Naive thymus-derived CD4-positive, alpha-beta T cell (primary cell): ENCODE measurements around the gene RBBP9. TPM values are rescaled to one million over a fixed set of nuclear protein-coding genes. Genes with fewer than 3 reads are reported as not detected.

ENCODE experiments used
- ATAC-seq: fragments of 150-1000 bp; cut with Tn5 transposase; 2 replicates; pipeline ENCODE4 v1.10.0; 2021; ENCODE audit warnings: mild to moderate bottlenecking, moderate library complexity
- CTCF ChIA-PET: fragments of 350-600 bp; sonication (Branson Sonifier 250); formaldehyde crosslinking; loops from one replicate; lab custom pipeline; 2021; ENCODE audit warnings: antibody characterized with exemption; lab: Charles Lee
- POLR2A ChIA-PET: fragments of 350-600 bp; sonication (Branson Sonifier 250); formaldehyde crosslinking; loops from one replicate; lab custom pipeline; 2021; ENCODE audit warnings: antibody characterized with exemption, inconsistent platforms; lab: Charles Lee
- DNase-seq, 9 donors: peaks; one replicate each; pipeline versions ENCODE4 v3.0.0 to v3.0.0-alpha.2; 2020 to 2022; ENCODE audit warnings: mixed read lengths in 1 of 9
- H3K27ac ChIP-seq: one replicate; pipeline ENCODE4 v1.7.0; 2013; ENCODE audit warnings: mild to moderate bottlenecking, low read depth, low read length, moderate library complexity
- H3K27me3 ChIP-seq, 2 donors: one replicate each; pipeline ENCODE4 v1.7.0; 2013; ENCODE audit warnings: low read length in 2 of 2, mild to moderate bottlenecking in 2 of 2, moderate library complexity in 2 of 2; ENCODE audit not compliant: control insufficient read depth in 2 of 2, insufficient read depth in 2 of 2
- H3K36me3 ChIP-seq, 3 experiments: 1 replicate in 2 of 3; 2 replicates in 1 of 3; pipeline ENCODE4 v1.7.0; 2013; ENCODE audit warnings: low read length in 3 of 3, mild to moderate bottlenecking in 3 of 3, moderate library complexity in 1 of 3; ENCODE audit not compliant: insufficient read depth in 3 of 3, control insufficient read depth in 2 of 3
- H3K4me1 ChIP-seq, 2 donors: one replicate each; pipeline ENCODE4 v1.7.0; 2013; ENCODE audit warnings: low read length in 2 of 2, mild to moderate bottlenecking in 2 of 2, moderate library complexity in 1 of 2; ENCODE audit not compliant: control insufficient read depth in 2 of 2, insufficient read depth in 2 of 2
- H3K4me3 ChIP-seq: 2 replicates; pipeline ENCODE4 v1.7.0; 2013; ENCODE audit warnings: mild to moderate bottlenecking, low read length
- H3K9me3 ChIP-seq, 3 experiments: 1 replicate in 2 of 3; 2 replicates in 1 of 3; pipeline ENCODE4 v1.7.0; 2013; ENCODE audit warnings: low read length in 3 of 3; ENCODE audit not compliant: control insufficient read depth in 2 of 3
- H3K27ac Mint-ChIP-seq, 9 donors: one replicate each; pipeline ENCODE4 v1.8.0; 2020 to 2022; ENCODE audit warnings: mixed read lengths in 9 of 9, mild to moderate bottlenecking in 8 of 9, moderate library complexity in 5 of 9, inconsistent platforms in 2 of 9
- H3K27me3 Mint-ChIP-seq, 5 donors: one replicate each; pipeline ENCODE4 v1.8.0; 2021 to 2022; ENCODE audit warnings: mixed read lengths in 5 of 5, mild to moderate bottlenecking in 1 of 5
- H3K36me3 Mint-ChIP-seq, 5 donors: one replicate each; pipeline ENCODE4 v1.8.0; 2020 to 2022; ENCODE audit warnings: mixed read lengths in 5 of 5, mild to moderate bottlenecking in 3 of 5, inconsistent platforms in 1 of 5
- H3K4me1 Mint-ChIP-seq, 7 donors: one replicate each; pipeline ENCODE4 v1.8.0; 2020 to 2022; ENCODE audit warnings: mixed read lengths in 7 of 7, mild to moderate bottlenecking in 3 of 7, inconsistent platforms in 1 of 7
- H3K4me3 Mint-ChIP-seq, 10 donors: one replicate each; pipeline ENCODE4 v1.8.0; 2020 to 2022; ENCODE audit warnings: mild to moderate bottlenecking in 10 of 10, mixed read lengths in 10 of 10, moderate library complexity in 6 of 10, inconsistent platforms in 2 of 10
- H3K9me3 Mint-ChIP-seq, 11 donors: one replicate each; pipeline ENCODE4 v1.8.0; 2020 to 2022; ENCODE audit warnings: mixed read lengths in 11 of 11, mild to moderate bottlenecking in 4 of 11, inconsistent platforms in 1 of 11, moderate library complexity in 1 of 11
- intact Hi-C, 2 donors: fragments of 100-400 bp; cut with micrococcal nuclease; formaldehyde crosslinking; loops; one replicate each; pipeline ENCODE4 v1.15.1; 2023
- microRNA-seq: library from miRNA; unstranded; fragments of <30 nt; microRNA quantifications from one replicate; pipeline ENCODE4 v1.2.0, GENCODE V29; 2022; ENCODE audit warnings: borderline microRNAs expressed
- polyA plus RNA-seq, 2 donors: library from polyadenylated mRNA; unstranded; fragments of 300-500 nt; fragmentation: Illumina TruSeq; gene quantifications; one replicate each; pipeline ENCODE4 v1.2.3, GENCODE V29; 2021
- total RNA-seq, 6 experiments: library from RNA in 5 of 6; stranded (reverse) in 5 of 6; gene quantifications; 1 replicate in 5 of 6; 2 replicates in 1 of 6; pipeline ENCODE4 v1.2.3 and lab custom pipeline; 2021 to 2026

Gene RBBP9
- total and polyA plus RNA-seq, 7 experiments from 2014 or later = 4.9 to 16.4 (median 6.9) TPM

DNA sequence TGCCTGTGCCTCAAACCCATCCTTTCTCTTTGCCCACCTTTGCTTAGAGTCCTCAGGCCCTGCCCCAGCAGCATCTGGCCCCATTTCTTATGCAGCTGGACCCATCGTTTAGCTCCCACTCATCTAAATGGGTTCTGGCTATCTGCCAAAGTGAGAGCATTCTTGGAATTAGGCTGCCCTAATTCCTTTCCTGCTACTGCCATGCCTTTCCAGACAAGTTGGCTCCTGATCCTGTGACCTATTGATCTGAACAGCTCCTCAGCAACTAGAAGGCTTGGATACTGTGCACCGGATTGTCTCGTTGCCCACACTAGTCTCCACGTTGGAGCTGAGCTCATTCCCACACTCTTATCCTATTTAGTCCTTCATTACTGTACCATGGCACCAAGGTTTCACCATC is 53.1 kb downstream of the RBBP9 start:
- peaks cover 0 to 6% (median 4%) of the 10 kb centered on the region in 5 donors for H3K36me3 Mint-ChIP-seq
- intact Hi-C loops = no loop called here

DNA sequence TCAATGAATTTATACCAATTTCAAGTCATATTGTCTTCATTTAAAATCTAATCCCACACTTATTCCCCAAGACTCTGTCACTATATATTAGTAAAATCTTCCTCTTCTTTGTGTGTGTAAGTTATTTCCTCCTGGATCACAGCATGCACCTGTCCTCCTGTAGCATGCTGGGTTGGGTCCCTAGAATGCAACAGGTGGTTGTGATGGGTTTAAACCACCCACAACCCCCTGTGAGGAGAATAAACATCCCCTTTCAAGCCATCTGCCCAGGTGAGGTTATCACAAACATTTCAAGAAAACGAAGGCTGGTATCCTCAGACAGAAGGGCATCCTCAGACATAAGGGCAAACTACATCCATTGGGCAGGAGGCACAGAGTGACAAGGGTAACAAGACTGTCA is 56.6 kb downstream of the RBBP9 start:
- no peak overlapping the region for H3K27ac Mint-ChIP-seq
- POLR2A ChIA-PET = no interaction called here
- H3K27me3 Mint-ChIP-seq = no peaks in the 10 kb centered on the region
- CTCF ChIA-PET = no interaction called here
- H3K27ac ChIP-seq = no peak overlapping the region
- H3K9me3 Mint-ChIP-seq = no peaks in the 10 kb centered on the region
- peaks cover 0 to 3% (median 0%) of the 10 kb centered on the region in 5 donors for H3K36me3 Mint-ChIP-seq
- H3K9me3 ChIP-seq = no peaks in the 10 kb centered on the region
- H3K27me3 ChIP-seq = no peaks in the 10 kb centered on the region
- DNase-seq (no peak), ATAC-seq (no peak)
- peaks cover 0 to 1% (median 0%) of the 10 kb centered on the region in 7 donors for H3K4me1 Mint-ChIP-seq
- no peaks in the 10 kb centered on the region for H3K4me1 ChIP-seq
- H3K4me3 ChIP-seq = no peak overlapping the region
- no peaks in the 10 kb centered on the region for H3K36me3 ChIP-seq
- H3K4me3 Mint-ChIP-seq = no peak overlapping the region
- intact Hi-C loops = no loop called here

More for the DNA sequence above, 53.1 kb downstream of the RBBP9 start:
- no peaks in the 10 kb centered on the region for H3K4me1 ChIP-seq
- no peaks in the 10 kb centered on the region for H3K9me3 Mint-ChIP-seq
- no peak overlapping the region for H3K4me3 Mint-ChIP-seq
- ChIA-PET POLR2A (no interaction called here), CTCF (no interaction called here)
- H3K27me3 ChIP-seq = no peaks in the 10 kb centered on the region
- ATAC-seq (no peak), DNase-seq (no peak)
- H3K27me3 Mint-ChIP-seq = no peaks in the 10 kb centered on the region
- no peaks in the 10 kb centered on the region for H3K36me3 ChIP-seq
- no peak overlapping the region for H3K4me3 ChIP-seq
- no peaks in the 10 kb centered on the region for H3K4me1 Mint-ChIP-seq
- H3K27ac Mint-ChIP-seq = no peak overlapping the region
- H3K9me3 ChIP-seq = no peaks in the 10 kb centered on the region
- no peak overlapping the region for H3K27ac ChIP-seq

DNA sequence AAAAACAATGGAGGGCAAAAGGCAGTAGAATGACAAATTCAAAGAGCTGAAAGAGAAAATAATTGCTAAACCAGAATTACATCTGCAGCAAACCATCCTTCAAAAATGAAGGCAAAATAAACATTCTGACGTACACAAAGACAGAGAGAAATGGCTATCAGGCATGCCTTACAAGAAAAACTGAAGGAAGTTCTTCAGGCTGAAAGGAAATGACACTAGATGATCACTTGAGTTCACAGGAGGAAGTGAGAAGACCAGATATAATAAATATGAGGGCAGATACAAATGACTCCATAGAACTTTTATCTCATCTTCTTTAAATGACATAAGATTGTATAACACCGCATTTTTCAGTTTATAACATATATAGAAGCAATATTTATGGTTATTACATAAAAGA is 60.2 kb downstream of the RBBP9 start:
- CTCF ChIA-PET = no interaction called here
- peaks cover 0 to 1% (median 0%) of the 10 kb centered on the region in 7 donors for H3K4me1 Mint-ChIP-seq
- ATAC-seq (peak; percentile 29), DNase-seq (no peak)
- no peak overlapping the region for H3K27ac Mint-ChIP-seq
- H3K27me3 ChIP-seq = no peaks in the 10 kb centered on the region
- no peaks in the 10 kb centered on the region for H3K9me3 ChIP-seq
- no peaks in the 10 kb centered on the region for H3K36me3 Mint-ChIP-seq
- no peaks in the 10 kb centered on the region for H3K4me1 ChIP-seq
- no peak overlapping the region for H3K4me3 ChIP-seq
- H3K27ac ChIP-seq = no peak overlapping the region
- POLR2A ChIA-PET = no interaction called here
- no peaks in the 10 kb centered on the region for H3K27me3 Mint-ChIP-seq
- H3K4me3 Mint-ChIP-seq = no peak overlapping the region
- intact Hi-C loops = no loop called here
- no peaks in the 10 kb centered on the region for H3K36me3 ChIP-seq
- H3K9me3 Mint-ChIP-seq = no peaks in the 10 kb centered on the region

Small RNAs within 50 kb of the gene (microRNA-seq; reads per million reads assigned to microRNA genes)
- gene MIR3192 = not detected

Other genes with a start within 250 kb of the RBBP9 start
- gene ZNF133, start 208.7 kb downstream of the RBBP9 start, total RNA-seq = 10 to 100 TPM in 2 of 5 experiments, 1 to 10 TPM in 3; 6.5 to 11.5 (median 9.4) TPM
- 10 to 100 TPM in 1 of 2 donors, 1 to 10 TPM in 1; 9.2 to 12.6 TPM for gene ZNF133, start 208.7 kb downstream of the RBBP9 start, polyA plus RNA-seq
- 1 to 10 TPM; 1.2 to 3.5 (median 2.9) TPM for gene DZANK1, start 30.2 kb downstream of the RBBP9 start, total RNA-seq
- under 1 TPM; 0.34 to 0.79 TPM for gene DZANK1, start 30.2 kb downstream of the RBBP9 start, polyA plus RNA-seq
- gene POLR3F, start 29.8 kb downstream of the RBBP9 start, total RNA-seq = 10 to 100 TPM in 3 of 5 experiments, 1 to 10 TPM in 2; 5.0 to 13.5 (median 11.5) TPM
- gene POLR3F, start 29.8 kb downstream of the RBBP9 start, polyA plus RNA-seq = 1 to 10 TPM; 8.9 to 9.3 TPM
- 100 to 1,000 TPM in 1 of 5 experiments, 10 to 100 TPM in 4; 39.0 to 102 (median 40.9) TPM for gene SEC23B, start 10.7 kb upstream of the RBBP9 start, total RNA-seq
- gene SEC23B, start 10.7 kb upstream of the RBBP9 start, polyA plus RNA-seq = 10 to 100 TPM; 38.7 to 53.4 TPM
- gene SMIM26, start 70.2 kb upstream of the RBBP9 start, total RNA-seq = 10 to 100 TPM; 51.2 to 78.4 (median 69.5) TPM
- 100 to 1,000 TPM; 189 to 262 TPM for gene SMIM26, start 70.2 kb upstream of the RBBP9 start, polyA plus RNA-seq
- gene DTD1, start 90.8 kb upstream of the RBBP9 start, total RNA-seq = 10 to 100 TPM; 12.7 to 24.4 (median 16.6) TPM
- 10 to 100 TPM; 33.4 to 42.5 TPM for gene DTD1, start 90.8 kb upstream of the RBBP9 start, polyA plus RNA-seq